Astrocyte of the cerebellum (primary cell): ENCODE measurements around the gene PTGES3.

Experiments used
- DNase-seq: peaks from one replicate; pipeline ENCODE4 v3.0.0-alpha.2; 2011; ENCODE audit warnings: low read depth
- H3K4me3 ChIP-seq: 2 replicates; pipeline ENCODE4 v1.5.1; 2011; ENCODE audit warnings: mild to moderate bottlenecking, low read depth, low read length, moderate library complexity
- in situ Hi-C: cut with HindIII; loops from 2 replicates; pipeline ENCODE4 v1.10.0; 2017; ENCODE audit warnings: low sequenced_read_pairs
- TF ChIP-seq, protein P1 (sequence below): IDR thresholded peaks from 2 replicates; pipeline ENCODE4 v1.5.1; 2012; ENCODE audit warnings: low read length, low read depth, moderate library complexity, mild to moderate bottlenecking; ENCODE audit errors: missing control alignments

PTGES3 gene

DNA sequence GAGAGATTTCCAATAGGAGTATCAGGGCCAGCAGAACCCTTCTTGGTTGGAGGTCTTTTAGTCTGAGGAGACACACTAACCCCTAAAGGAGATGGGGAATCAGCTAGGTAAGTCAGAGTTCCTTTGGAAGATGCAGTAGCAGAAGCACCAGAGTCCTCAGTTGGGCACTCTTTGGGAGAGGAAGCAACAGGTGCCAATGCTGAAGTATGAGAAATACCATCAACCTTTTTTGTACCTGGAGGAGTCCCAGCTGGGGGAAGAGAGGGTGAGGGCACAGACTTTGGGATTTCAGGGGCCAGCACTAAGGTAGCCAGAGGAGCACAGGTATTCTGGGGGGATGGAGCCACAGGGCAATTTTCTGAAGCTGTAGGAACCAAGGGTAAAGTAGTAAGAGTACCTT lies 31.0 kb upstream of the PTGES3 start:
- DNase-seq, result no peak
- H3K4me3 ChIP-seq, result no peak overlapping the region
- in situ Hi-C loops, result no loop called here
- TF ChIP-seq, protein P1, sequence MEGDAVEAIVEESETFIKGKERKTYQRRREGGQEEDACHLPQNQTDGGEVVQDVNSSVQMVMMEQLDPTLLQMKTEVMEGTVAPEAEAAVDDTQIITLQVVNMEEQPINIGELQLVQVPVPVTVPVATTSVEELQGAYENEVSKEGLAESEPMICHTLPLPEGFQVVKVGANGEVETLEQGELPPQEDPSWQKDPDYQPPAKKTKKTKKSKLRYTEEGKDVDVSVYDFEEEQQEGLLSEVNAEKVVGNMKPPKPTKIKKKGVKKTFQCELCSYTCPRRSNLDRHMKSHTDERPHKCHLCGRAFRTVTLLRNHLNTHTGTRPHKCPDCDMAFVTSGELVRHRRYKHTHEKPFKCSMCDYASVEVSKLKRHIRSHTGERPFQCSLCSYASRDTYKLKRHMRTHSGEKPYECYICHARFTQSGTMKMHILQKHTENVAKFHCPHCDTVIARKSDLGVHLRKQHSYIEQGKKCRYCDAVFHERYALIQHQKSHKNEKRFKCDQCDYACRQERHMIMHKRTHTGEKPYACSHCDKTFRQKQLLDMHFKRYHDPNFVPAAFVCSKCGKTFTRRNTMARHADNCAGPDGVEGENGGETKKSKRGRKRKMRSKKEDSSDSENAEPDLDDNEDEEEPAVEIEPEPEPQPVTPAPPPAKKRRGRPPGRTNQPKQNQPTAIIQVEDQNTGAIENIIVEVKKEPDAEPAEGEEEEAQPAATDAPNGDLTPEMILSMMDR, result no peak

DNA sequence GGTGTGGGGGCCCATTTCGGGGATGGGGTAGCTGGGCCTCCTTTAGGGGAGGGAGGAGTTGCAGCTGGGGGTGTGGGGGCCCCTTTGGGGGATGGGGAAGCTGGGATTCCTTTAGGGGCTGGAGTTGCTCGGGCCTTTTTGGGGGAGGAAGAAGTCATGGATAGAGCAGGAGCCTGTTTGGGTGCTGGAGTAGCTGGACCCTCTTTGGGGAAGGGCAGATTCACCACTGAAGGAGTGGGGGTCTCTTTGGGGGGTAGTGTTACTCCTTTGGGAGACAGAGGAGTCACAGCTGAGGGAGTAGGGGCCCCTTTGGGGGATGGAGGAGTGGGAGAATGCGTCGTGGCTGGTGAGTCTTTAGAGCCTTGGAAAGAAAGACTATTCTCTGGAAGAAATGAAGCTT lies 30.6 kb upstream of the PTGES3 start:
- in situ Hi-C loops, result no loop called here
- no peak overlapping the region for H3K4me3 ChIP-seq
- TF ChIP-seq, protein P1, result no peak

DNA sequence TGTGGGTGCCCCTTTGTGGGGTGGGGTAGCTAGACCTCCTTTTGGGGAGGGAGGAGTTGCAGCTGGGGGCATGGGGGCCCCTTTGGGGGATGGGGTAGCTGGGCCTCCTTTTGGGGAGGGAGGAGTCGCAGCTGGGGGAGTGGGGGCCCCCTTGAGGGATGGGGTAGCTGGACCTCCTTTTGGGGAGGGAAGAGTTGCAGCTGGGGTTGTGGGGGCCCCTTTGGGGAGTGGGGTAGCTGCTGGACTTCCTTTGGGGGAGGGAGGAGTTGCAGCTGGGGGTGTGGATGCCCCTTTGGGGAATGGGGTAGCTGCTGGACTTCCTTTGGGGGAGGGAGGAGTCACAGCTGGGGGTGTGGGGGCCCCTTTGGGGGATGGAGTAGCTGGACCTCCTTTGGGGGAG lies 30.1 kb upstream of the PTGES3 start:
- in situ Hi-C loops, result no loop called here
- TF ChIP-seq, protein P1, result no peak
- no peak for DNase-seq
- H3K4me3 ChIP-seq, result no peak overlapping the region

More for the DNA sequence above, 30.6 kb upstream of the PTGES3 start:
- DNase-seq, result no peak

DNA sequence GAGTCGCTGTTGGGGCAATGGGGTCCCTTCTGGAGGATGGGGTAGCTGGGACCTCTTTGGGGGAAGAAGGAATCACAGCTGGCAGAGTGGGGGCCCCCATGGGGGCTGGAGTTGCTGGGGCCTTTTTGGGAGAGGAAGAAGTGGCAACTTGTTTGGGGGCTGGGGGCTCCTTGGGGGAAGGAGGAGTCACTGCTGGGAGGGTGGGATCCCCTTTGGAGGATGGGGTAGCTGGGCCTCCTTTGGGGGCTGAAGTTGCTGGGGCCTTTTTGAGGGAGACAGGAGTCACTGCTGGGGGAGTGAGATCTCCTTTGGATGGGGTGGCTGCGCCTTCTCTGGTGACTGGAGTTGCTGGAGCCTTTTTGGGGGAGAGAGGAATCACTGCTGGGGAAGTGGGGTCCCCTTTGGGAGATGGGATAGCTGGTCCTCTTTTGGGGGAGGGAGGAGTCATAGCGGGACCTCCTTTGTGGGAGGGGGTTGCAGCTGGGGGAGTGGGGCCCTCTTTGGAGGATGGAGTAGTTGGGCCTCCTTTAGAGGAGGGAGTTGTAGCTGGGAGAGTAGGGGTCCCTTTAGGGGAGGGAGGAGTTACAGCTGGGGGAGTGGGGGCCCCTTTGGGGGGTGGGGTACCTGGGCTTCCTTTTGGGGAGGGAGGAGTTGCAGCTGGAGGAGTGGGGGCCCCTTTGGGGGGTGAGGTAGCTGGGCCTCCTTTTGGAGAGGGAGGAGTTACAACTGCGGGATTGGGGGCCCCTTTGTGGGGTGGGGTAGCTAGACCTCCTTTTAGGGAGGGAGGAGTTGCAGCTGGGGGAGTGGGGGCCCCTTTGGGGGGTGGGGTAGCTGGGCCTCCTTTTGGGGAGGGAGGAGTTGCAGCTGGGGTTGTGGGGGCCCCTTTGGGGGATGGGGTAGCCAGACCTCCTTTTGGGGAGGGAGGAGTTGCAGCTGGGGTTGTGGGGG lies 29.1 kb upstream of the PTGES3 start:
- DNase-seq, result no peak
- TF ChIP-seq, protein P1, result no peak
- in situ Hi-C loops, result no loop called here
- no peak overlapping the region for H3K4me3 ChIP-seq

DNA sequence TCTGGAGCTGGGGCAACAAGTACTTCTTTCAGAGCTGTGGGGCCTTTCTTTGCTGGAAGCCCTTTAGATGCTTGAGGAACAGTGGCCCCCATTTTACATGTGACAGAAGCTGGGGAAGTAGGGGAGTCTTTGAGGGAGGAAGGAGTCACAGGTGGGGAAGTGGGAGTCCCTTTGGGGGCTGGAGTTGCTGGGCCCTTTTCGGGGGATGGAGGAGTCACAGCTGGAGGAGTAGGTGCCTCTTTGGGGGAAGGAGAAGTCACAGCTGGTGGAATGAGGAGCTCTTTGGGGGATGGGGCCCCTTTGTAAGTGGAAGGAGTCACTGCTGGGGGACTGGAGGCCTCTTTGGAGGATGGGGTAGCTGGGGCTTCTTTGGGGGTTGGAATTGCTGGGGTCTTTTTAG lies 28.4 kb upstream of the PTGES3 start:
- DNase-seq, result no peak
- H3K4me3 ChIP-seq, result no peak overlapping the region
- in situ Hi-C loops, result no loop called here
- TF ChIP-seq, protein P1, result no peak

DNA sequence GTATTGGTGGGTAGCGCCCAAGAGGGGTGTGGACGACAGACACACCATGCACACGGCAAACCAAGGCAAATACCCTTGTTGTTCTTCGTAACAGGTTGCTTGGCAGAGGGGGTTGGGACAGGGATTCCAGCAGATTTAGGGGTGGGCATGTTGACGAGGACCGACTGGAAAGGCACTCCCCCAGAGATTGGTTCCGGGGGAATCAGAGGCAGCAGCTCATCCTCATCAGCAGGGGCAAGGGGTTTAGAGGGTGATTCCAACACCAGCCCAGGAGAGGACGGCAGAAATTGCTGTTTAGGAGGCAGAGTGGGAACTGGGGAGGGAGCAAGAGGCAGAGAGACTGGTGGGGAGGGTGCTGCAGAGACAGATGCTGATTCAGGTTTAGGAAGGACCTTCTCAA lies 27.7 kb upstream of the PTGES3 start:
- in situ Hi-C loops, result no loop called here
- TF ChIP-seq, protein P1, result no peak
- DNase-seq, result no peak
- no peak overlapping the region for H3K4me3 ChIP-seq
